Measurements from ENCODE around the gene AGO3.
"Not testable (repeated sequence)": the region's sequence is repeated elsewhere in the genome, so short reads cannot be mapped to it uniquely, and the experiment has no call there.

The AGO3 gene
- total RNA-seq = 68.6 to 80.2 reads per million in 2 donors

DNA sequence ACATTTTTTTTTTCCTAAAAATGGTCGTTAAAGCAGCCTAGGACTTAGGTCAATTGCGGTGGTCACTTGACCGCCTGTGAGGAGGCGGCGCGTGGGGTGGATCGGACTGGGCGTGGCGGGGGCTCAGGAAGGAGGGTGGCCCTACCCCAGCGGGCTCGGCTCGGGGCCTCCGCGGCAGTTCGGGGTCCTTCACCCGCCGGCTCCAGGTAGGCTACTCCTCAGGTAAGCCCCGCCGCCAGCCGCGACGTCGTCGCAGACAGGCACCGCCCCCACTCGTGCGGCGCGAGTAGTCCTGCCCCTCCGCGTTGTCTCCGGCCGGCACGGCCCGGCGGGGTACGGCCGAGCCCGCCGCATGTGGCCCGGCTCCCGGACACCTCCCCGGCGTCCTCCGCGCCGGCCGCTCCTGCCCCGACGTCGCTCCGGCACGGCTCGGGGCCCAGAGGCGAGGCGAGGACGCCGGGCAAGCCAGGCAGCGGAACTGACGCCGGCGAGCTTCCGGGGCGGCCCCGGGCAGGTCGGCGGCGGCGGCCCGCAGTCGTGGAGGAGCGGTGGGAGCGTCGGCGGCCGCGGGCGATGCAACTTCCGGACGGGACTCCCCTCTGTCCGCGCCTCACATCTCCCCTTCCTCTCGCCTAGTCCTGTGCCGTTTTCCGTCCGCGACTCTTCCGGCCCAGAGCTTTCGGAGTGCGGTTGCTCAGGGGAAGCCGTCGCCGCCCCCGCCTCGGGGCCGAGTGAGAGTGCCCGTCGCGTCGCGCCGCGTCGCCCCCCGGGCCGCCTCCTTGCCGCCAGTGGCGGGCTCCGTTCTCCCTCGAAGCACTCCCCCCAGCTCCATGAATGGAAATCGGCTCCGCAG is at the start of gene AGO3:
AGO3 (plus strand) TSS at position 513 of the 853 bp plus-strand sequence; CDS start at position 835, 322 bp downstream.
- peak; percentile 71 to 97 (median 87) for DNase-seq

DNA sequence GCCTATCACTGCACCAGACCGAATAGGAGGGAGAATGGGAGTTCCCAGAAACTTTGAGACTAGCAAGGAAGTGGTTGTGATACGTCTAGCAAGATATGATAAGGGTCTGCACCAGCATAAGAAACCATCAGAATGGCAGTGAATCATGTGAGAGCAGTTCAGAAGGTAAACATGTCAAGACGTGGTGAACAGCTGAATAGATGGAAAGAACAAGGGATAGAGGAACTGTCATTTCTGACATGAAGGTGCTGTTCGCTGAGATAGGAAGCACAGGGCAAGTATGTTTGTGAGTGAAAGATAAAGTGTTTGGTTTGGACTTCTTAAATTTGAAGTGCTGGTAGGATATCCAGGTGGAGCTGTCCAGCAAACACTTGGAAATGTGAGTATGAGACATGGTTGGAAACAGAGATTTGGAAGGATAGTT is 49.0 kb upstream of the AGO3 start:
- DNase-seq = peak in 1 of 5 experiments; percentile 31

DNA sequence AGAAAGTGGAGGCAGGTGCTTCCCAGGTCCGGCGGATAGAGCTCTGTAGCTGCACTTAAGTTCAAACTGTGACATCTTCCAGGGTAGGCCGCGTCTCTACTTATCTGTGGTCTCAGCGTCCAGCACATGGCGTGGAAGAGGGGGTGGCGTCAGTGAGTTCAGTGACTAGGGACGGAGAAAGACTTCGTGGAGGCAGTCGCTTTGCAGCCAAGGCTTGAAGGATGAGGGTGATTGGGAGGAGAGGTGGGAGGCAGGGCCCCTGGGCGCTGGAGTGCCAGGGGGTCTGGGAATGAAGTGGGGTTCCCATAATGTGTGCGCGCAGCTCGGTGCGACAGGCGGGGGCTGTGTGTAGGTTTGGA is 48.3 kb upstream of the AGO3 start:
- no peak for DNase-seq

GRCh38 chr1:35882945-35883634 is 47.8 kb upstream of the AGO3 start, which contains the start of gene AGO1:
AGO1 (plus strand) TSS chr1:35883209; CDS start chr1:35883422, 213 bp downstream.
- peak; percentile 95 to 97 (median 96) for DNase-seq

DNA sequence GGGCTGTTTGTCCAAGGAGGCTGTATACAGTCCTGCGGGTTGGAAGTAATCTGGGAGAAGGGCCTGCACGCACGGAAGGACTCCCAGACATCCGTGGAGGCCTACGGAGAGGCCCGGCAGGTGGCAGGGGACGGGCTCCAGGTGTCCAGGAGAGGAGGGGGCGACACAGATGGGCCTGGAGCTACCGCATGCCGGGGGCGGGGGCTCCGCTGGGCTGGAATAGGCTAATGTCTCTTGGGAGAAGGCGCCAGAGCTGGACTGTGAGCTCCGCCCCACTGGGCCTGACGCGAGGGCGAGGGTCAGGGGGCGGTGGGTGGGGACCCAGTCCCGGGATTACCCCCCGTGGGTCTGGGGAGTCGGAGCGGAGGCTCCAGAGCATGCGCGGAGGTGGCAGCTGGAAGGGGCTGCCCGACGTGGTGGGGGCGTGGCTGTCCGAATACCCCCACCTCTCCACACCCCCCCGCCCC is 47.2 kb upstream of the AGO3 start:
- DNase-seq = peak; percentile 17 to 53 (median 26)

GRCh38 chr1:35884934-35885333 is 46.0 kb upstream of the AGO3 start:
- DNase-seq = no peak

GRCh38 chr1:35885961-35886558 is 44.8 kb upstream of the AGO3 start:
- no peak for DNase-seq

DNA sequence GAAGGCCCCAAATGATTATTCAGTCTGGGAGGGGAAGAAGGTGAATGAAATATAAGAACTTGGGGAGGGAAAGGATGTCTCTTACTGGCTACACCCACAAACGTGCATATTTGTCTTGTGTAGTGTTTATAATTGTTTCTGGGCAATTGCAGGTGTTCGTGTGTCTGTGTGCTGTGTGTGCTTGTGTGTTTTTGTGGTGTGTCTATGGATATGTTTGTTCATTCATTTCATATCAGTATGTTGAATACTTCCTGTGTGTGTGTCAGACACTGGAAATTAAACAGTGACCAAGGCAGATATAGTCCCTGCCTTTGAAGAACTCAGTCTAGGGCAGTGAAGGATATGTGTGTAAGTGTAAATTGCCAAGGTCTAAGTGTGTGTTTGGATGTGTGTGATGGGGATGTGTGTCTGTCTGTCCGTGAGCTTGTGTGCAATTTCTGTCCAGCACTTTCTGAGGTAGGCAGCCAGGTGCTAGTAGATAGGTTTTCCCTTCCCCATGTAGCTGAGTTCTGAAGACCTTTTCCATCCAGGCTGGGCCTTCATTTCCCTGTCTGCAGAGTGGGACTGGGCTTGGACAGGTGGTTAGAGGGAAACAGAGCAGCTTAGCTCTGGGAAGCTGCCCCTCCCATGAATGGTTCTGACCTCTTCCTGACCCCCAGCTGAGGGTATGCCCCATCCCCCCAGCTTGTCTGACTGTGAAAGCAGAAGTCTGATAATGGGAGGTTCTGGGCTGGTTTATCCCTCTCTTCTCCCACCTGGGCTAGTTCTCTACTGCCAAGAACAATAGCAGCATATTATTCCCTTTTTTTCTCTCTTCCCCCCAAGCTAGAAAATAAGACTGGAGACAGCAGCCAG is 44.1 kb upstream of the AGO3 start:
- no peak for DNase-seq

DNA sequence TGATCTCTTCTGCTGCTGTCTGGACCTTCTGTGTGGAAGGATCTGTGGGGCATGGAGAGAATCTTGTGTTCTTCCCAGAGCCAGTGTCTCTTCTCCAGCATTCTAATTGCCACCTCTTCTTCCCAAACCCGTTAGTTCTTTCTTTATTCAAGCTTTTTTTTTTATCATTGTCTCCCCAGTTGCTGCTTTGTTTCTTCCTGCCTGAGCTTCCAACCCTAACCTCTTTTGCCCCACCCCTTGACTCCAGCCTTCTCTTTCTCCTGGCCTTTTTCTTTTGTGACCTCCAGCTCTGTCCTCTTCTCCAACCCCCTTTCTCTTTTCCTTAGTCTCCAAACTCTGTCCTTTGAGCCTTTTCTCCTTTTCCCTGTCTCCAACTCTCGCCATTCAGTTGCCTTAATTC is 43.4 kb upstream of the AGO3 start:
- no peak for DNase-seq

DNA sequence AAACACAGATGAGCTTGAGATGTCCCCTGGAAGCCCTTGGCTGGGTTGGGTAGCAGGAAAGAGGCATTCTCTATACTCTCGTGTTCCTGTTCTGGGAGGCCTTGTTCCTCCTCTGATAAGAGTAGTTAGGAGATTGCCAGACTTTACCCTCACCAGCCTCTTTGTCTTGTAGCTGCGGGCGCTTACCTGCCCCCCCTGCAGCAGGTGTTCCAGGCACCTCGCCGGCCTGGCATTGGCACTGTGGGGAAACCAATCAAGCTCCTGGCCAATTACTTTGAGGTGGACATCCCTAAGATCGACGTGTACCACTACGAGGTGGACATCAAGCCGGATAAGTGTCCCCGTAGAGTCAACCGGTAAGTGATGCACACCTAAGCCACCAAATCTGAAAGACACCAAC is 42.6 kb upstream of the AGO3 start:
- DNase-seq = no peak

DNA sequence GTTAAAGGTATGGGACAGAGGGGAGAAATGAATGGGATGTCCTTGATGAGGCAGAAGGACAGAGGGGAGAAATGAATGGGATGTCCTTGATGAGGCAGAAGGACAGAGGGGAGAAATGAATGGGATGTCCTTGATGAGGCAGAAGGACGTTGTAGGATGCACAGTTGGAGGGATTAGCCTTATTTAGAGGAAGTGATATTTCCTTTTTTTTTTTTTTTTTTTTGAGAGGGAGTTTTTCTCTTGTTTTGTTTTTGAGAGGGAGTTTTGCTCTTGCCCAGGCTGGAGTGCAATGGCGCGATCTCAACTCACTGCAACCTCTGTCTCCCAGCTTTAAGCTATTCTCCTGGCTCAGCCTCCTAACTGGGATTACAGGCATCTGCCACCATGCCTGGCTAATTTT is 41.9 kb upstream of the AGO3 start:
- DNase-seq = not testable (repeated sequence)

GRCh38 chr1:35893051-35893879 is 37.6 kb upstream of the AGO3 start:
- DNase-seq = no peak

DNA sequence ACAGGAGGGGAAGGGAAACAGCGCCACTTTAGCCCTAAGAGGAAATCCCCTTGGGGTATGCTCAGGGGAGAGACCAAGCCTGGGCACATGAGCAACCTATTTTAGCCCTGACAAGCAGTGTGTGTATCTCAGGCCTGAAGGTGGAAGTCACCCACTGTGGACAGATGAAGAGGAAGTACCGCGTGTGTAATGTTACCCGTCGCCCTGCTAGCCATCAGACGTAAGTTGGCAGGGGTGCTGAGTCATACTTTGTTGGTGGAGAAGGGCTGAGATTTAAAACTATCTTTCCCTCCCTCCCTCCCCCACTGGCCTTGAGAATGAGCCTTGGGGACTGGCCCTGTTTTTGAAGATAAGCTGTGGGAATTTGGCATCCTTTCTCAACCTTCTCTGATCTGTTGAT is 36.7 kb upstream of the AGO3 start:
- DNase-seq = no peak

DNA sequence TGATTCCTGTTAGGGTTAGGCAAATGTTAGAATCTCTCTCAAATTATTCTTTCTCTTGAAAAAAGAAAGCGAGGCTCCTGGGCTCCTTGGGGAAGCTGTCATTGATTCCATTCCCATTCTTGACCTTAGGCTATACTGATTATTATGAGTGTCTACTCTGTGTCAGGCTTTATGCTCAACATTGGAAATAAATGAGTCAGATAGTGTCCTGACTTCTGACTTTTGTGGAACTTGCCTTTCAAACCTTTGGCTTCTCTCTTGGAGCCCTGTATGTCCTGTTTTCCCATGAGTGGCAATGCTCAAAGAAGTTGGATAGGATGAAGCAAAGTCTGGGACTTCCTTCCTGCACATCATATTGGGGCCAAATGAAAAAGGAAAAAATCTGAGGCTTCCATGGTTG is 36.2 kb upstream of the AGO3 start:
- no peak for DNase-seq

DNA sequence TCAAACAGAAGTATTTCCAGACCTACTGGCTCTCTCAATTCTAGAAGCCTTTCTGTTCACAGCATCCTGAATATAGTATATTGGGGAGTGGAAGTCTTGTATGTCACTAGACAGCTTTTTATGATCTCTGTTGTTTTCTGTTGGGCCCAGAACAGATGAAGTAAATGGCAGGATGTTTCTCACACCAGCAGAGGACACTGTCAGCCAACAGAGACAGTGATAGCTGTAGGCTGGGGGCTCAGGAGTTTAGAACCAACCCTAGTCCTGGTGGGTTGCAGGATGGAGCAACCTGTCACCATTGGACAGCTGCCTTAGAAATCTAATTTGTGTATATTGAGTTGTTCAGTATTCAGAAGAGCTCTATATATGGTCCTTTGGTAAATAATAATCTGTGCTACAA is 31.0 kb upstream of the AGO3 start:
- peak in 1 of 5 experiments; percentile 11 for DNase-seq

- no peak for DNase-seq
Measured at GRCh38 chr1:35901235-35901634, 29.7 kb upstream of the AGO3 start.

DNA sequence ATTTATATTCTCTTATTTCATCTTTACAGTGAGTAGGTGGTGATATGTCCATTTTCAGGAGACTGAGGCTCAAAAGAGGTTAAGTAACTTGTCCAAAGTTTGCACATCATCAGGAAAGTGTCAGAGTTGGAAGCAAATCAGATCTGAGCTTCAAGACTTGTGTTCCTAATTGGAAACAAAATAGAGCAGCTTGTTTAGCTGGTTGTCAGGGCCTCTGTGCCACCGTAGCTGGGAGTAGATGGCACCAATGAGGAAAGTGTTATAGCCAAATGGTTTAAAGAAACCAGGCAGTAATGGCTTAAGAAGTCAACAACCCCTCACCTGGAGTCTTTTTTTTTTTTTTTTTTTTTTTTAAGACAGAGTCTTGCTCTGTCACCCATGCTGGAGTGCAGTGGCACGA is 28.2 kb upstream of the AGO3 start:
- no peak for DNase-seq

GRCh38 chr1:35914717-35915116 is 16.2 kb upstream of the AGO3 start:
- DNase-seq = no peak

- no peak for DNase-seq
Measured at GRCh38 chr1:35915693-35916092, 15.2 kb upstream of the AGO3 start.

DNA sequence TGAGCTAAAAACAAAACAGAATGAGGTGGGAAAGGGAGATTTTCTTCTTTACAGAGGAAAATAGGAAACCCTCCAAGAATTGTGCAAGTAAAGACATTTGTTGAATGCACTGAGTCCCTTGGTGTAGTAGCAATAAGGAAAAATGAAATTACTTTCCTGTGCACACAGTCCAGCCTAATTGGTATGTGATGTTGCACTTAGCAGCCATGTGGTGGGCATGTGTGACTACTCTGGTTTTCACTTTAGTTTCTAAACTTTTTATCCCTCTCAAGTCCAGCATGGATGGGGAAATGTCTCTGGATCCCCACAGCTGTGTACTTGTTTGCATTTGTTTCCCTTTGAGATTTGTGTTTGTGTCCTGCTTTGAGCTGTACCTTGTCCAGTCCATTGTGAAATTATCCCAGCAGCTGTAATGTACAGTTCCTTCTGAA is 7.1 kb upstream of the AGO3 start:
- DNase-seq = no peak

DNA sequence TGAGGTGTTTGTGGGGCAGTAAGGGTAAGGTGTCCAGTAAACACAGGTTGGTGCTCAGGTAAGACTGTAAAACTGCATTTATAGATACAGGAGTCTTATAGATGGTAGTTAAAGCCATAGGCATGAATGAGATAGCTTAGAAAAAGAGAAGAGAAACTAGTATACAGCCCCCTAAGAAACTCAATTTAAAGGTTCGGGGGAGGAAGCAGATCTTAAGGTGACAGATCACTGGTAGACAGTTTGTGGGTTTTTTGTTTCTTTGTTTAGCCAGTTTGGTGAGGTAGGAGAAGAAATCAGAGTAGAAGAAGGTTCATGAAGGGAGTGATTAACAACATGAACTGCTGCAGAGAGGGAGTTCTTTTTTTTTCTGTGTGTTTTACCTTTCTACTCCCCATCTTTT is 6.1 kb upstream of the AGO3 start:
- no peak for DNase-seq
